Measurements from ENCODE around the gene ACACB. TPM values are rescaled to one million over a fixed set of nuclear protein-coding genes. Genes with fewer than 3 reads are reported as not detected.
A peak's percentile ranks its signal among the peaks of the same experiment; 100 is the strongest.

Gene ACACB
- total and polyA plus RNA-seq, 7 donors = 5.3 to 295 (median 116) TPM

- peaks cover 0 to 6% (median 5%) of the 10 kb centered on the region in 4 donors for H3K9me3 ChIP-seq
- H3K27ac ChIP-seq = no peak overlapping the region
- peak; percentile 18 for DNase-seq
- no peaks in the 10 kb centered on the region for H3K27me3 ChIP-seq
- peaks cover 55 to 100% (median 73%) of the 10 kb centered on the region in 4 donors for H3K36me3 ChIP-seq
- peaks cover 0 to 10% (median 7%) of the 10 kb centered on the region in 4 donors for H3K4me1 ChIP-seq
- 96 to 98% methylated on average over 7 of the region's 7 CpGs for WGBS, 2 donors
- no peak overlapping the region for H3K4me3 ChIP-seq
- intact Hi-C loops (cut with DNase I) = no loop called here
- no peak for TF ChIP-seq POLR2A (IDR thresholded peaks at IDR 0.05)
- no peak for TF ChIP-seq CTCF (IDR thresholded peaks at IDR 0.05)
- TF ChIP-seq EP300 (IDR thresholded peaks at IDR 0.05) = no peak
- no peak for TF ChIP-seq POLR2AphosphoS5 (IDR thresholded peaks at IDR 0.05)
Observed at GRCh38 chr12:109253913-109254544, 137.6 kb downstream of the ACACB start.

GRCh38 chr12:109255377-109255776, 139.0 kb downstream of the ACACB start:
- peaks cover 69 to 100% (median 82%) of the 10 kb centered on the region in 4 donors for H3K36me3 ChIP-seq
- H3K4me3 ChIP-seq = no peak overlapping the region
- peaks cover 0 to 6% (median 5%) of the 10 kb centered on the region in 4 donors for H3K9me3 ChIP-seq
- DNase-seq = peak; percentile 53
- WGBS, 2 donors = 94 to 95% methylated on average over 5 of the region's 5 CpGs
- no peaks in the 10 kb centered on the region for H3K27me3 ChIP-seq
- H3K4me1 ChIP-seq = peaks cover 0 to 9% (median 6%) of the 10 kb centered on the region in 4 donors
- no peak for TF ChIP-seq POLR2A (IDR thresholded peaks at IDR 0.05)
- TF ChIP-seq POLR2AphosphoS5 (IDR thresholded peaks at IDR 0.05) = no peak
- no peak for TF ChIP-seq CTCF (IDR thresholded peaks at IDR 0.05)
- no peak for TF ChIP-seq EP300 (IDR thresholded peaks at IDR 0.05)
- H3K27ac ChIP-seq = no peak overlapping the region
- intact Hi-C loops (cut with DNase I) = no loop called here

- no peak for TF ChIP-seq POLR2A (IDR thresholded peaks at IDR 0.05)
- TF ChIP-seq CTCF (IDR thresholded peaks at IDR 0.05) = no peak
- TF ChIP-seq EP300 (IDR thresholded peaks at IDR 0.05) = no peak
- no peak for TF ChIP-seq POLR2AphosphoS5 (IDR thresholded peaks at IDR 0.05)
- intact Hi-C loops (cut with DNase I) = no loop called here
- Histone ChIP-seq H3K4me1 (peaks cover 0 to 3% (median under 1%) of the 10 kb centered on the region in 4 donors), H3K27ac (no peak overlapping the region), H3K9me3 (peaks cover 0 to 6% (median 5%) of the 10 kb centered on the region in 4 donors), H3K4me3 (no peak overlapping the region), H3K36me3 (peaks cover 75 to 100% (median 87%) of the 10 kb centered on the region in 4 donors), H3K27me3 (no peaks in the 10 kb centered on the region)
- peak; percentile 33 for DNase-seq
- 83 to 93% methylated on average over 8 of the region's 8 CpGs for WGBS, 2 donors
Observed at GRCh38 chr12:109256011-109256410, 139.6 kb downstream of the ACACB start.

- TF ChIP-seq POLR2A (IDR thresholded peaks at IDR 0.05) = no peak
- TF ChIP-seq EP300 (IDR thresholded peaks at IDR 0.05) = no peak
- no peak for TF ChIP-seq CTCF (IDR thresholded peaks at IDR 0.05)
- TF ChIP-seq POLR2AphosphoS5 (IDR thresholded peaks at IDR 0.05) = no peak
- Histone ChIP-seq H3K27ac (no peak overlapping the region), H3K9me3 (peaks cover 0 to 6% (median 5%) of the 10 kb centered on the region in 4 donors), H3K4me1 (no peaks in the 10 kb centered on the region), H3K36me3 (peaks cover 75 to 97% (median 83%) of the 10 kb centered on the region in 4 donors), H3K4me3 (no peak overlapping the region), H3K27me3 (no peaks in the 10 kb centered on the region)
- intact Hi-C loops (cut with DNase I) = no loop called here
- WGBS, 2 donors = 88 to 94% methylated on average over 6 of the region's 6 CpGs
- peak; percentile 50 for DNase-seq
Observed at GRCh38 chr12:109258201-109258600, 141.8 kb downstream of the ACACB start.
